Measurements from ENCODE around the gene BCKDHB. TPM values are rescaled to one million over a fixed set of nuclear protein-coding genes. Genes with fewer than 3 reads are reported as not detected.
A peak's percentile ranks its signal among the peaks of the same experiment; 100 is the strongest.

Gene BCKDHB
- total and polyA plus RNA-seq, 2 experiments from 2014 or later = 32.1 to 42.7 TPM

- no peaks in the 10 kb centered on the region for H3K9me3 Mint-ChIP-seq
- DNase-seq (ENCODE audit: low spot score) = peak; percentile 41
- no peaks in the 10 kb centered on the region for H4K20me1 ChIP-seq (replicated peaks; ENCODE audit: insufficient read depth)
- no peak overlapping the region for H3K4me2 ChIP-seq
- H3K4me1 Mint-ChIP-seq = peaks cover 2% of the 10 kb centered on the region; the same call in 1 of the 3 replicates
- H3K79me2 ChIP-seq (replicated peaks; ENCODE audit: insufficient read depth) = no peaks in the 10 kb centered on the region
- H3K36me3 ChIP-seq (ENCODE audit: insufficient read depth) = no peaks in the 10 kb centered on the region
- no peak for ATAC-seq
- H3K27me3 Mint-ChIP-seq (ENCODE audit: insufficient read depth, low read depth, poor library complexity) = no peaks in the 10 kb centered on the region
- no peak overlapping the region for H3K4me3 Mint-ChIP-seq
- no peak overlapping the region for H3K27ac Mint-ChIP-seq
- H3K9me2 ChIP-seq (ENCODE audit: insufficient read depth) = no peaks in the 10 kb centered on the region
- no peaks in the 10 kb centered on the region for H3K27me3 ChIP-seq (ENCODE audit: insufficient read depth)
- no peak overlapping the region for H2AFZ ChIP-seq
- TF ChIP-seq CTCF (conservative IDR thresholded peaks at IDR 0.05; ENCODE audit: low read depth in 2 of 2) = peak; percentile 62 to 72
- TF ChIP-seq JUNB (IDR thresholded peaks at IDR 0.05; ENCODE audit: unreplicated experiment) = no peak
- H3K4me1 ChIP-seq (ENCODE audit: insufficient read depth) = no peaks in the 10 kb centered on the region
- H3K4me3 ChIP-seq = no peak overlapping the region
- no peak overlapping the region for H3K27ac ChIP-seq (ENCODE audit: low read depth)
- H3F3A ChIP-seq (replicated peaks; ENCODE audit: low read depth) = no peaks in the 10 kb centered on the region
- H3K36me3 Mint-ChIP-seq (ENCODE audit: low read depth) = no peaks in the 10 kb centered on the region
These were observed 12.5 kb upstream of the BCKDHB start for GRCh38 chr6:80094017-80094416.

GRCh38 chr6:80095600-80095999, 10.9 kb upstream of the BCKDHB start:
- H2AFZ ChIP-seq = no peak overlapping the region
- no peak overlapping the region for H3K4me3 ChIP-seq
- Mint-ChIP-seq H3K27me3 (ENCODE audit: insufficient read depth, low read depth, poor library complexity) (no peaks in the 10 kb centered on the region), H3K4me1 (peaks cover 2% of the 10 kb centered on the region; the same call in 1 of the 3 replicates), H3K9me3 (no peaks in the 10 kb centered on the region), H3K27ac (no peak overlapping the region), H3K4me3 (no peak overlapping the region), H3K36me3 (ENCODE audit: low read depth) (no peaks in the 10 kb centered on the region)
- no peaks in the 10 kb centered on the region for H3K9me2 ChIP-seq (ENCODE audit: insufficient read depth)
- DNase-seq (ENCODE audit: low spot score) (no peak), ATAC-seq (no peak)
- H3K79me2 ChIP-seq (replicated peaks; ENCODE audit: insufficient read depth) = no peaks in the 10 kb centered on the region
- no peak overlapping the region for H3K27ac ChIP-seq (ENCODE audit: low read depth)
- no peaks in the 10 kb centered on the region for H3F3A ChIP-seq (replicated peaks; ENCODE audit: low read depth)
- H3K36me3 ChIP-seq (ENCODE audit: insufficient read depth) = no peaks in the 10 kb centered on the region
- no peaks in the 10 kb centered on the region for H3K27me3 ChIP-seq (ENCODE audit: insufficient read depth)
- no peaks in the 10 kb centered on the region for H4K20me1 ChIP-seq (replicated peaks; ENCODE audit: insufficient read depth)
- no peaks in the 10 kb centered on the region for H3K4me1 ChIP-seq (ENCODE audit: insufficient read depth)
- no peak overlapping the region for H3K4me2 ChIP-seq
- TF ChIP-seq STAT1 (IDR thresholded peaks at IDR 0.05; ENCODE audit: unreplicated experiment) (no peak), POLR2AphosphoS5 (IDR thresholded peaks at IDR 0.05; ENCODE audit: low read depth) (no peak), EZH2phosphoT487 (IDR thresholded peaks at IDR 0.05; ENCODE audit: unreplicated experiment) (no peak), JUNB (IDR thresholded peaks at IDR 0.05; ENCODE audit: unreplicated experiment) (no peak), NANOG (IDR thresholded peaks at IDR 0.05; ENCODE audit: borderline replicate concordance) (no peak), EZH2 (IDR thresholded peaks at IDR 0.05; ENCODE audit: low read depth, unreplicated experiment) (no peak), ZNF331 (CRISPR knock-in tag; IDR thresholded peaks at IDR 0.05; ENCODE audit: low read depth) (no peak), ZNF114 (CRISPR knock-in tag; IDR thresholded peaks at IDR 0.05) (no peak), REST (IDR thresholded peaks at IDR 0.05; ENCODE audit: unreplicated experiment) (no peak), ETS1 (IDR thresholded peaks at IDR 0.05) (no peak), CREB1 (CRISPR knock-in tag; IDR thresholded peaks at IDR 0.05; ENCODE audit: low read depth) (no peak)
